GM18505 (cell line): ENCODE data around the gene SCYL3.
A peak's percentile ranks its signal among the peaks of the same experiment; 100 is the strongest.
"Not testable (repeated sequence)": the region's sequence is repeated elsewhere in the genome, so short reads cannot be mapped to it uniquely, and the experiment has no call there.

Experiments used
- ATAC-seq: cut with Tn5 transposase; IDR thresholded peaks from one replicate; pipeline ENCODE4 v1.9.1; 2021; ENCODE audit not compliant: unreplicated experiment
- POLR2A ChIP-seq: IDR thresholded peaks from 4 replicates; pipeline ENCODE4 v1.6.1; 2011; ENCODE audit warnings: borderline replicate concordance; ENCODE audit not compliant: insufficient read depth, insufficient read length; ENCODE audit errors: extremely low read depth

Gene SCYL3

GRCh38 chr1:169872906-169873305 is 20.8 kb downstream of the SCYL3 start:
- ATAC-seq = no peak
- TF ChIP-seq POLR2A = no peak

- not testable (repeated sequence) for ATAC-seq
Observed at GRCh38 chr1:169871988-169872387, 21.7 kb downstream of the SCYL3 start.

GRCh38 chr1:169869426-169869825 is 24.3 kb downstream of the SCYL3 start:
- ATAC-seq = no peak
- TF ChIP-seq POLR2A = no peak

GRCh38 chr1:169868978-169869377 is 24.7 kb downstream of the SCYL3 start:
- no peak for ATAC-seq
- no peak for TF ChIP-seq POLR2A

GRCh38 chr1:169867012-169867675 is 26.6 kb downstream of the SCYL3 start:
- no peak for TF ChIP-seq POLR2A

GRCh38 chr1:169866577-169866976 is 27.1 kb downstream of the SCYL3 start:
- no peak for ATAC-seq
- TF ChIP-seq POLR2A = no peak

More at GRCh38 chr1:169867012-169867675, 26.6 kb downstream of the SCYL3 start:
- ATAC-seq = no peak

GRCh38 chr1:169864531-169864930 is 29.2 kb downstream of the SCYL3 start:
- not testable (repeated sequence) for ATAC-seq

- TF ChIP-seq POLR2A = no peak
- ATAC-seq = no peak
Observed at GRCh38 chr1:169860750-169861149, 32.9 kb downstream of the SCYL3 start.

GRCh38 chr1:169860187-169860586 is 33.5 kb downstream of the SCYL3 start:
- peak; percentile 70 for ATAC-seq

GRCh38 chr1:169859001-169859400 is 34.7 kb downstream of the SCYL3 start:
- no peak for ATAC-seq
- TF ChIP-seq POLR2A = no peak

More at GRCh38 chr1:169860187-169860586, 33.5 kb downstream of the SCYL3 start:
- no peak for TF ChIP-seq POLR2A

- ATAC-seq = no peak
Observed at GRCh38 chr1:169858467-169858866, 35.2 kb downstream of the SCYL3 start.

GRCh38 chr1:169853341-169853740 is 40.4 kb downstream of the SCYL3 start:
- ATAC-seq = no peak
- no peak for TF ChIP-seq POLR2A

More at GRCh38 chr1:169858467-169858866, 35.2 kb downstream of the SCYL3 start:
- no peak for TF ChIP-seq POLR2A

GRCh38 chr1:169849346-169850022 is 44.2 kb downstream of the SCYL3 start:
- no peak for TF ChIP-seq POLR2A
- no peak for ATAC-seq

GRCh38 chr1:169848456-169848855 is 45.2 kb downstream of the SCYL3 start:
- no peak for ATAC-seq
- no peak for TF ChIP-seq POLR2A
